ENCODE data around the gene SPTBN4.

GRCh38 chr19:40550951-40551350 is 84.2 kb downstream of the SPTBN4 start:
- TF ChIP-seq CTCF (IDR thresholded peaks at IDR 0.05; ENCODE audit: insufficient read depth, low read length, poor library complexity, severe bottlenecking), result no peak
- TF ChIP-seq EZH2phosphoT487 (conservative IDR thresholded peaks at IDR 0.05; ENCODE audit: low read length), result no peak

All from SU-DHL-6 (cell line).